ENCODE data around the gene ERVH48-1.
"Not testable (repeated sequence)": the region's sequence is repeated elsewhere in the genome, so short reads cannot be mapped to it uniquely, and the experiment has no call there.

ERVH48-1 gene

GRCh38 chr21:42880352-42880751 is 45.1 kb downstream of the ERVH48-1 start:
- POLR2A ChIA-PET = interaction anchor here (0.6 kb wide), 1 partner anchor 124 kb away, joined by 3 read pairs; no protein-coding TSS in a partner anchor
- no peak for DNase-seq (ENCODE audit: low read depth, low spot score)
- H3K4me3 ChIP-seq (ENCODE audit: low read depth, low read length) = peak overlapping the region; percentile 93
- no peak for TF ChIP-seq CTCF (IDR thresholded peaks at IDR 0.05; ENCODE audit: insufficient read depth, low read length, missing control alignments)
- CTCF ChIA-PET = interaction anchor here (0.8 kb wide), 1 partner anchor 9 kb away, joined by 6 read pairs; no protein-coding TSS in a partner anchor

- TF ChIP-seq CTCF (IDR thresholded peaks at IDR 0.05; ENCODE audit: insufficient read depth, low read length, missing control alignments) = no peak
- ChIA-PET POLR2A (interaction anchor here (0.8 to 1.3 kb wide), 2 partner anchors 9 to 13 kb away, joined by 5 to 9 read pairs; partner anchors contain the start of gene NDUFV3), CTCF (interaction anchor here (1.0 kb wide), 1 partner anchor 10 kb away, joined by 3 read pairs; no protein-coding TSS in a partner anchor)
- peak; percentile 63 for DNase-seq (ENCODE audit: low read depth, low spot score)
- peak within 1 kb of the TSS; percentile 93 for H3K4me3 ChIP-seq (ENCODE audit: low read depth, low read length)
These were observed 46.2 kb downstream of the ERVH48-1 start, which contains the start of gene WDR4 for GRCh38 chr21:42878993-42879787. TSS of gene WDR4 (minus strand) at chr21:42879539. CDS start at chr21:42879495, 44 bp downstream.

GRCh38 chr21:42878678-42878992 is 46.8 kb downstream of the ERVH48-1 start:
- POLR2A ChIA-PET = interaction anchor here (0.8 to 1.3 kb wide), 2 partner anchors 9 to 14 kb away, joined by 5 to 9 read pairs; partner anchors contain the start of gene NDUFV3
- CTCF ChIA-PET = interaction anchor here (1.0 kb wide), 1 partner anchor 10 kb away, joined by 3 read pairs; no protein-coding TSS in a partner anchor
- no peak for TF ChIP-seq CTCF (IDR thresholded peaks at IDR 0.05; ENCODE audit: insufficient read depth, low read length, missing control alignments)
- no peak for DNase-seq (ENCODE audit: low read depth, low spot score)
- H3K4me3 ChIP-seq (ENCODE audit: low read depth, low read length) = peak overlapping the region; percentile 93

GRCh38 chr21:42875811-42876210 is 49.6 kb downstream of the ERVH48-1 start:
- CTCF ChIA-PET; H3K4me3 ChIP-seq (ENCODE audit: low read depth, low read length); DNase-seq (ENCODE audit: low read depth, low spot score); POLR2A ChIA-PET: not testable (repeated sequence)

- no peak for TF ChIP-seq CTCF (IDR thresholded peaks at IDR 0.05; ENCODE audit: insufficient read depth, low read length, missing control alignments)
- CTCF ChIA-PET = no interaction called here
- DNase-seq (ENCODE audit: low read depth, low spot score) = no peak
These were observed 52.3 kb downstream of the ERVH48-1 start for GRCh38 chr21:42873096-42873495.

GRCh38 chr21:42868196-42868595 is 57.2 kb downstream of the ERVH48-1 start:
- TF ChIP-seq CTCF (IDR thresholded peaks at IDR 0.05; ENCODE audit: insufficient read depth, low read length, missing control alignments) = no peak
- ChIA-PET POLR2A (no interaction called here), CTCF (no interaction called here)
- no peak for DNase-seq (ENCODE audit: low read depth, low spot score)
- no peak overlapping the region for H3K4me3 ChIP-seq (ENCODE audit: low read depth, low read length)

More at GRCh38 chr21:42873096-42873495, 52.3 kb downstream of the ERVH48-1 start:
- no peak overlapping the region for H3K4me3 ChIP-seq (ENCODE audit: low read depth, low read length)
- POLR2A ChIA-PET = no interaction called here
